Keratinocyte (primary cell): Measurements from ENCODE around the gene RNF166. TPM values are rescaled to one million over a fixed set of nuclear protein-coding genes. Genes with fewer than 3 reads are reported as not detected.

Experiments
- DNase-seq: peaks from one replicate; pipeline ENCODE4 v3.0.0-alpha.2; 2011; ENCODE audit warnings: low read depth, missing footprints, low spot score
- FAIRE-seq: peaks from 2 replicates; lab custom pipeline; 2011; peaks lifted over from hg19 to GRCh38; lab: Jason Lieb, UNC
- H2AFZ ChIP-seq: 2 replicates; pipeline ENCODE4 v1.6.0; 2012; ENCODE audit warnings: low read length, control low read depth, inconsistent platforms; ENCODE audit not compliant: control insufficient read depth
- H3K27ac ChIP-seq: 2 replicates; pipeline ENCODE4 v1.5.1; 2011; ENCODE audit warnings: low read length; ENCODE audit not compliant: control insufficient read depth, insufficient read depth
- H3K27me3 ChIP-seq: 3 replicates; pipeline ENCODE4 v1.6.0; 2011; ENCODE audit warnings: low read length; ENCODE audit not compliant: control insufficient read depth, insufficient read depth; ENCODE audit errors: extremely low read depth
- H3K36me3 ChIP-seq, 2 experiments: 2 replicates in 1 of 2; 3 replicates in 1 of 2; pipeline ENCODE4 v1.5.1; 2011; ENCODE audit warnings: low read length in 2 of 2, mild to moderate bottlenecking in 1 of 2; ENCODE audit not compliant: control insufficient read depth in 2 of 2, insufficient read depth in 2 of 2; ENCODE audit errors: extremely low read depth in 1 of 2
- H3K4me1 ChIP-seq: 3 replicates; pipeline ENCODE4 v1.5.1; 2011; ENCODE audit warnings: low read length; ENCODE audit not compliant: control insufficient read depth, insufficient read depth; ENCODE audit errors: extremely low read depth
- H3K4me2 ChIP-seq: 3 replicates; pipeline ENCODE4 v1.6.0; 2011; ENCODE audit warnings: low read depth, low read length; ENCODE audit not compliant: control insufficient read depth, insufficient read depth; ENCODE audit errors: extremely low read depth
- H3K4me3 ChIP-seq, 3 experiments: fragments of 200-600 bp in 1 of 3; sonication (generic) in 1 of 3; 2 replicates in 2 of 3; 3 replicates in 1 of 3; pipeline ENCODE4 v1.5.1; 2011 to 2016; ENCODE audit warnings: low read length in 3 of 3, mild to moderate bottlenecking in 3 of 3, control low read depth in 2 of 3, inconsistent platforms in 1 of 3, low read depth in 1 of 3, mixed read lengths in 1 of 3, mixed run types in 1 of 3, moderate library complexity in 1 of 3; ENCODE audit not compliant: control insufficient read depth in 2 of 3, insufficient read depth in 2 of 3; ENCODE audit errors: extremely low read depth in 1 of 3
- H3K79me2 ChIP-seq: 2 replicates; pipeline ENCODE4 v1.6.0; 2012; ENCODE audit warnings: low read length; ENCODE audit not compliant: control insufficient read depth, insufficient read depth
- H3K9ac ChIP-seq: 3 replicates; pipeline ENCODE4 v1.6.0; 2011; ENCODE audit warnings: low read length; ENCODE audit not compliant: control insufficient read depth, insufficient read depth; ENCODE audit errors: extremely low read depth
- H3K9me1 ChIP-seq: 3 replicates; pipeline ENCODE4 v1.6.0; 2011; ENCODE audit warnings: low read length; ENCODE audit not compliant: control insufficient read depth, insufficient read depth; ENCODE audit errors: extremely low read depth
- H3K9me3 ChIP-seq: 2 replicates; pipeline ENCODE4 v1.5.1; 2012; ENCODE audit warnings: low read depth, low read length; ENCODE audit not compliant: control insufficient read depth
- H4K20me1 ChIP-seq: 3 replicates; pipeline ENCODE4 v1.6.0; 2011; ENCODE audit warnings: low read length; ENCODE audit not compliant: control insufficient read depth, insufficient read depth; ENCODE audit errors: extremely low read depth
- EZH2 ChIP-seq: IDR thresholded peaks from one replicate; pipeline ENCODE4 v1.6.1; 2012; ENCODE audit warnings: inconsistent platforms, mild to moderate bottlenecking, low read length, moderate library complexity
- dilution Hi-C: fragments of 300-500 bp; cut with MboI; formaldehyde crosslinking; loops from one replicate; pipeline ENCODE4 v1.7.0; 2020; ENCODE audit warnings: low sequenced_read_pairs; ENCODE audit not compliant: extremely low pct_ligation_motif_present
- polyA plus RNA-seq, 5 experiments: library from polyadenylated mRNA; depleted of rRNA in 3 of 5; stranded (reverse) in 3 of 5; stranded (forward) in 1 of 5; unstranded in 1 of 5; fragments of >200 nt; gene quantifications; 1 replicate in 1 of 5; 2 replicates in 3 of 5; 3 replicates in 1 of 5; pipeline versions ENCODE4 v1.2.1 to v1.2.3, GENCODE V29; 2011 to 2012; ENCODE audit warnings: missing spikeins in 2 of 5, low read depth in 1 of 5, low replicate concordance in 1 of 5
- TF ChIP-seq, protein P1 (sequence below), 3 experiments: IDR thresholded peaks in 1 of 3; conservative IDR thresholded peaks in 1 of 3; optimal IDR thresholded peaks in 1 of 3; 2 replicates in 2 of 3; 3 replicates in 1 of 3; pipeline versions ENCODE3 to v1.5.1; 2011; ENCODE audit warnings: low read length in 3 of 3, mild to moderate bottlenecking in 3 of 3, moderate library complexity in 2 of 3, control low read depth in 1 of 3, inconsistent platforms in 1 of 3; ENCODE audit not compliant: insufficient read depth in 2 of 3; ENCODE audit errors: extremely low read depth in 1 of 3

RNF166 gene
- polyA plus RNA-seq, 1 donor (not counting 4 experiments of a cell fraction or from before 2014, with no cell fraction given) = 3.4 TPM

- TF ChIP-seq, protein P1, sequence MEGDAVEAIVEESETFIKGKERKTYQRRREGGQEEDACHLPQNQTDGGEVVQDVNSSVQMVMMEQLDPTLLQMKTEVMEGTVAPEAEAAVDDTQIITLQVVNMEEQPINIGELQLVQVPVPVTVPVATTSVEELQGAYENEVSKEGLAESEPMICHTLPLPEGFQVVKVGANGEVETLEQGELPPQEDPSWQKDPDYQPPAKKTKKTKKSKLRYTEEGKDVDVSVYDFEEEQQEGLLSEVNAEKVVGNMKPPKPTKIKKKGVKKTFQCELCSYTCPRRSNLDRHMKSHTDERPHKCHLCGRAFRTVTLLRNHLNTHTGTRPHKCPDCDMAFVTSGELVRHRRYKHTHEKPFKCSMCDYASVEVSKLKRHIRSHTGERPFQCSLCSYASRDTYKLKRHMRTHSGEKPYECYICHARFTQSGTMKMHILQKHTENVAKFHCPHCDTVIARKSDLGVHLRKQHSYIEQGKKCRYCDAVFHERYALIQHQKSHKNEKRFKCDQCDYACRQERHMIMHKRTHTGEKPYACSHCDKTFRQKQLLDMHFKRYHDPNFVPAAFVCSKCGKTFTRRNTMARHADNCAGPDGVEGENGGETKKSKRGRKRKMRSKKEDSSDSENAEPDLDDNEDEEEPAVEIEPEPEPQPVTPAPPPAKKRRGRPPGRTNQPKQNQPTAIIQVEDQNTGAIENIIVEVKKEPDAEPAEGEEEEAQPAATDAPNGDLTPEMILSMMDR (optimal IDR thresholded peaks at IDR 0.05 in 1 of 3, IDR thresholded peaks at IDR 0.05 in 1 of 3, conservative IDR thresholded peaks at IDR 0.05 in 1 of 3; ENCODE audit: extremely low read depth in 1 of 3, insufficient read depth in 2 of 3, low read length in 3 of 3) = no peak
- no peak for TF ChIP-seq EZH2
- dilution Hi-C loops = loop anchor here (25.0 kb wide), 1 partner anchor 105 kb away; no protein-coding TSS in a partner anchor
- Histone ChIP-seq H3K9me3 (no peaks in the 10 kb centered on the region), H3K4me2 (no peak overlapping the region), H3K27ac (no peak overlapping the region), H3K4me1 (peaks cover 8% of the 10 kb centered on the region), H3K4me3 (no peak overlapping the region), H4K20me1 (peaks cover 22% of the 10 kb centered on the region), H3K9ac (no peak overlapping the region), H2AFZ (no peak overlapping the region), H3K9me1 (no peaks in the 10 kb centered on the region), H3K79me2 (peaks cover 52% of the 10 kb centered on the region), H3K36me3 (peaks cover 43 to 44% of the 10 kb centered on the region in 2 experiments), H3K27me3 (no peaks in the 10 kb centered on the region)
- DNase-seq (no peak), FAIRE-seq (no peak)
These were observed 48.8 kb downstream of the RNF166 start for GRCh38 chr16:88657371-88657770.

DNA sequence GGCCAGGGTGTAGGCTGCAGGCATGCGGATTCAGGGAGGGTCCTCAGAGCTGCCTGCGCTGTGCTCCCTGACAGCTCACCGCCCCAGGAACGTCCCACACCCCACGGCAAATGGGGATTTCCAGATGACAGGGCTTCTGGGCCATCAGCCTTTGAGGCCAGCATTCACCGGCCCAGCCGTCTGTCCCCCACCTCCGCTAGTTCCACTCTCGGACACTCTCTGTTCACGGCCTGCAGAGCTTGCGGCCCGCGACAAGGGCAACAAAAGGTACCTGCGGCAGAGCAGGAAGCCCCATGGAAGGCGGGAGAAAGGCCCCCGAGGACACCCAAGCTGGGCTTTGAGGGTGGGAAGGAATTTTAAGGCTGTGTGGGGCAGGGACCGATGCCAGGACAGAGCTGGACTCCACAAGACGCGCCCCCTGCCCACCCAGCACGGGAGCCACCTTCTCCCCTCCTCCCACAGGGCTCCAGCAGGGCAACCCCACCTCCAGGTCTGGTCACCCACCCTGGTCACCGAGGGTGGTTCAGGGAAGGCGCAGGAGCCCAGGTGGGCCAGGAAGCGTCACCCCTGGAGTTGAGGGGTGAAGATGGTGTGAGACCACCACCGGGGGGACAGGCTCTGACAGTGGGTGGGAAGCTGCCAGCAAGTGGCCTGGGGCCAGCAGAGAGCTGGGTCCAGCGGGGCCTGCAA lies 49.8 kb downstream of the RNF166 start:
- Histone ChIP-seq H3K4me3 (no peak overlapping the region), H3K79me2 (peaks cover 44% of the 10 kb centered on the region), H3K27me3 (no peaks in the 10 kb centered on the region), H3K9me1 (no peaks in the 10 kb centered on the region), H3K27ac (no peak overlapping the region), H4K20me1 (peaks cover 22% of the 10 kb centered on the region), H3K4me2 (no peak overlapping the region), H3K4me1 (peaks cover 6% of the 10 kb centered on the region), H2AFZ (no peak overlapping the region), H3K9ac (no peak overlapping the region), H3K9me3 (no peaks in the 10 kb centered on the region), H3K36me3 (peaks cover 46 to 49% of the 10 kb centered on the region in 2 experiments)
- no peak for TF ChIP-seq EZH2
- TF ChIP-seq, protein P1 (optimal IDR thresholded peaks at IDR 0.05 in 1 of 3, IDR thresholded peaks at IDR 0.05 in 1 of 3, conservative IDR thresholded peaks at IDR 0.05 in 1 of 3; ENCODE audit: extremely low read depth in 1 of 3, insufficient read depth in 2 of 3, low read length in 3 of 3) = no peak
- dilution Hi-C loops = loop anchor here (25.0 kb wide), 1 partner anchor 106 kb away; no protein-coding TSS in a partner anchor
- FAIRE-seq (no peak), DNase-seq (no peak)
